Activated T-helper 2 cell treated with anti-CD3 and anti-CD28 coated beads, Interferon-gamma antibody, Interleukin-2, Interleukin-4, amounts not matched to agents 10 μg/mL and 5 μg/mL and 100 μg/mL, durations not matched to agents 14 hours and 24 hours and 36 hours (primary cell): Measurements from ENCODE around the gene RNASE13. TPM values are rescaled to one million over a fixed set of nuclear protein-coding genes. Genes with fewer than 3 reads are reported as not detected.

Experiments
- DNase-seq: peaks from one replicate; pipeline ENCODE4 v3.0.0; 2021; ENCODE audit warnings: low spot score
- H3K27ac Mint-ChIP-seq: one replicate; pipeline ENCODE4 v1.8.0; 2021; ENCODE audit warnings: mixed read lengths
- H3K27me3 Mint-ChIP-seq: one replicate; pipeline ENCODE4 v1.8.0; 2021; ENCODE audit warnings: low read depth, mixed read lengths
- H3K36me3 Mint-ChIP-seq: one replicate; pipeline ENCODE4 v1.8.0; 2021; ENCODE audit warnings: low read depth, mixed read lengths
- H3K4me1 Mint-ChIP-seq: one replicate; pipeline ENCODE4 v1.8.0; 2021; ENCODE audit warnings: low read depth, mixed read lengths
- H3K4me3 Mint-ChIP-seq: one replicate; pipeline ENCODE4 v1.8.0; 2021; ENCODE audit warnings: low read depth, mild to moderate bottlenecking, moderate library complexity, mixed read lengths
- H3K9me3 Mint-ChIP-seq: one replicate; pipeline ENCODE4 v1.8.0; 2021; ENCODE audit warnings: mixed read lengths
- intact Hi-C: fragments of 100-400 bp; cut with micrococcal nuclease; formaldehyde crosslinking; loops from one replicate; pipeline ENCODE4 v1.15.1; 2023
- total RNA-seq: library from RNA; stranded (reverse); gene quantifications from 2 replicates; pipeline ENCODE4 v1.2.3, GENCODE V29; 2022

Gene RNASE13
- total RNA-seq, 1 donor from 2014 or later, result not detected

GRCh38 chr14:21057803-21058675 is 23.4 kb upstream of the RNASE13 start, which contains the start of gene RNASE8:
RNASE8 (plus strand) TSS chr14:21057822; CDS start chr14:21057893, 71 bp downstream.
- peaks cover 19% of the 10 kb centered on the region for H3K27me3 Mint-ChIP-seq
- no peak within 1 kb of the TSS for H3K27ac Mint-ChIP-seq
- intact Hi-C loops, result no loop called here
- H3K36me3 Mint-ChIP-seq, result no peaks in the 10 kb centered on the region
- no peak within 1 kb of the TSS for H3K4me3 Mint-ChIP-seq
- no peak for DNase-seq
- no peaks in the 10 kb centered on the region for H3K4me1 Mint-ChIP-seq
- H3K9me3 Mint-ChIP-seq, result no peaks in the 10 kb centered on the region

- no peaks in the 10 kb centered on the region for H3K9me3 Mint-ChIP-seq
- H3K36me3 Mint-ChIP-seq, result no peaks in the 10 kb centered on the region
- H3K27ac Mint-ChIP-seq, result no peak overlapping the region
- H3K4me3 Mint-ChIP-seq, result no peak overlapping the region
- peaks cover 14% of the 10 kb centered on the region for H3K27me3 Mint-ChIP-seq
- DNase-seq, result no peak
- no peaks in the 10 kb centered on the region for H3K4me1 Mint-ChIP-seq
- intact Hi-C loops, result no loop called here
Measured at GRCh38 chr14:21056520-21057163, 22.0 kb upstream of the RNASE13 start.

- H3K36me3 Mint-ChIP-seq, result no peaks in the 10 kb centered on the region
- no peaks in the 10 kb centered on the region for H3K4me1 Mint-ChIP-seq
- DNase-seq, result no peak
- peaks cover 5% of the 10 kb centered on the region for H3K27me3 Mint-ChIP-seq
- no peak overlapping the region for H3K4me3 Mint-ChIP-seq
- no peaks in the 10 kb centered on the region for H3K9me3 Mint-ChIP-seq
- no peak overlapping the region for H3K27ac Mint-ChIP-seq
- intact Hi-C loops, result no loop called here
Measured at GRCh38 chr14:21055432-21056117, 21.0 kb upstream of the RNASE13 start.

DNA sequence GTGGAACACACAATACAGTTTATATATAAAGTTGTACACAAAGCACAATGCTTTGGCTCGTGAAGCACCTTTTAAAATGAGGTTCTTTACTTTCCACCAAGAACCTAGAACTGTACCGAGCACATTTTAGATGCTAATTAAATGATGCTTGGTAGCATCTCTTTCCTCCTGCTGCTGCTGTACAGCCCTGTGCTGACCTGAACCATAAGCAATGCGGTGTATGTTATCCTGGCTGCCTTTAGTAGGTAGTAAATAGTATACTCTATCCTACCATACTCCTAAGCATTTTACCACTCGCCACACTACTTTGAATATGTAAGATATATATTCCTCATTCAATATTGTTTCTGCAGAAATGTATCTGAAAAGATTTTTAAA is 20.1 kb upstream of the RNASE13 start:
- Mint-ChIP-seq H3K27ac (no peak overlapping the region), H3K4me1 (no peaks in the 10 kb centered on the region), H3K27me3 (peaks cover 6% of the 10 kb centered on the region), H3K4me3 (no peak overlapping the region), H3K36me3 (no peaks in the 10 kb centered on the region), H3K9me3 (no peaks in the 10 kb centered on the region)
- intact Hi-C loops, result no loop called here
- no peak for DNase-seq

DNA sequence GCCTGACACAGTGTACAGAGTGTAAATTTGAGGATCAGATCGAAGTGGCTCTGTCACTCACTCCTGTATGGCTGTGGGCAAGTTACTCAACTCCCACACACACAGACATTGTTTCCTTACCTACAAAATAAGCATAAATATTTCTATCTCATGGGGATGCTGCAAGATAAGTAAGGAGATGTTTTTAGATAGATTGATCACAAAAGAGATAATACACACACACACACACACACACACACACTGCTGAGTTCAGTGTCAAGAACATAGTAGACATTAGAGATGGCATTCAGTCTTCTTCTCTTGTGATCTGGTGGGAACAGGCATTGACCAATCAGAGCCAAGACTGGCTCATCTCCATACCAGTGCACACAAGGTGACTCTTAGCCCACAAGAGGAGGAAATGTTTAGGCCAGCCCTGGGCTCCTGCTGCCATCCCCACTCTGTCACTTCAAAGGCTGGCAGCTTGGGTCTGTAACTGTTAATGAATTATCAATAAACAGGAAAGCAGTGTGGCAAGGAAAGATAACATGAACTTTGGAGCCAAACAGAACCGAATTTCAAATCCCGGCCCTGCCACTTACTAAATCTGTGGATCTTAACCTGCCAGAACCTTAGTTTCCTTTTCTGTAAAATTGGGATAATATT is 19.6 kb upstream of the RNASE13 start:
- intact Hi-C loops, result no loop called here
- DNase-seq, result no peak
- no peak overlapping the region for H3K4me3 Mint-ChIP-seq
- H3K27ac Mint-ChIP-seq, result no peak overlapping the region
- H3K36me3 Mint-ChIP-seq, result no peaks in the 10 kb centered on the region
- H3K9me3 Mint-ChIP-seq, result no peaks in the 10 kb centered on the region
- peaks cover 8% of the 10 kb centered on the region for H3K27me3 Mint-ChIP-seq
- H3K4me1 Mint-ChIP-seq, result peaks cover 2% of the 10 kb centered on the region

DNA sequence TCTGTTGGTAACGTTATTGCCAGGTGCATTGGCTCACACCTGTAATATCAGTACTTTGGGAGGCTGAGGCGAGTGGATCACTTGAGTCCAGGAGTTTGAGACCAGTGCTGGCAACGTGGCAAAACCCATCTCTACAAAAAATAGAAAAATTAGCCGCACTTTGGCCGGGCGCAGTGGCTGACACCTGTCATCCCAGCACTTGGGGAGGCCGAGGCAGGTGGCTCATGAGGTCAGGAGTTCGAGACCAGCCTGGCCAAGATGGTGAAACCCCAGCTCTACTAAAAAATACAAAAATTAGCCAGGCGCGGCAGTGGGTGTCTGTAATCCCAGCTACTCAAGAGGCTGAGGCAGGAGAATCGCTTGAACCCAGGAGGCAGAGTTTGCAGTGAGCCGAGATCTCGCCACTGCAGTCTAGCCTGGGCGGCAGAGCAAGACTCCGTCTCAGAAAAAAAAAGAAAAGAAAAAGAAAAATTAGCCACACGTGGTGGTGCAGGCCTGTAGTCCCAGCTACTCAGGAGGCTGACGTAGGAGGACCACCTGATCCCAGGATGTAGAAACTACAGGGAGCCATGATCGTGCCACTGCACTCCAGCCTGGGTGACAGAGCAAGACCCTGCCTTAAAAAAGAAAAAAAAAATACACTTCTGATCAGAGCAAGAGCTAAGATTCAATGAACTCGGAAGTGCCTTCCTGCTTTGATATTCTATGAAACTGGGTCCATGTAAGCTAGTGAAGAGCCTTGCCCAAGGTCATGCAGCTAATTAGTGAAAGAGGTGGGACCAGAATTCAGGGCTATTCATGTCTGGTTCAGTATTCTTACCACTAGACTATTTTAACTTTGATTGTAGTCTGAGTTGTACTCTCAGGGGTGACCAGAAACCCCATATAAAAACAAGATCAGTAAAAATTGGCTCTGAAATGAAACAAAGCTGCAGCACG is 18.8 kb upstream of the RNASE13 start:
- intact Hi-C loops, result no loop called here
- no peak overlapping the region for H3K27ac Mint-ChIP-seq
- no peak overlapping the region for H3K4me3 Mint-ChIP-seq
- no peaks in the 10 kb centered on the region for H3K9me3 Mint-ChIP-seq
- peaks cover 2% of the 10 kb centered on the region for H3K4me1 Mint-ChIP-seq
- DNase-seq, result no peak
- no peaks in the 10 kb centered on the region for H3K36me3 Mint-ChIP-seq
- H3K27me3 Mint-ChIP-seq, result peaks cover 14% of the 10 kb centered on the region

DNA sequence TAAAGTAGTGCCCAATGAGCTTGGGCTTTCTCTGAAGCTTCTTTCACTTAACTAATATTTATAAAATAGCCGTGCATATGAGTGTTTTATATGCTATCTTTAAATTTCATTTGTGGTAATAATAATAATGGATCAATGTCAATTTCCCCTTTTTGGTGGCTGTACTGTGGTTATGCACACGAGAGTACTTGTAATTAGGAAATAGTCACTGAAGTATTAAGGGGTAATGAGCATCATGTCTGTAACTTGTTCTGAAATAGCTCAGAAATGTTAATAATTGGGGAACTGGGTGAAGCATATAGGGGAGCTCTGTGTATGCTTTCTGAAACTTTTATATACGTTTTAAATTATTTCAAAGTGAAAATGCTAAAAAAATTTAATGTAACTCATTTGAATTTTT is 16.0 kb upstream of the RNASE13 start:
- peaks cover 2% of the 10 kb centered on the region for H3K4me1 Mint-ChIP-seq
- H3K9me3 Mint-ChIP-seq, result no peaks in the 10 kb centered on the region
- peaks cover 16% of the 10 kb centered on the region for H3K27me3 Mint-ChIP-seq
- H3K4me3 Mint-ChIP-seq, result no peak overlapping the region
- intact Hi-C loops, result no loop called here
- no peak for DNase-seq
- no peaks in the 10 kb centered on the region for H3K36me3 Mint-ChIP-seq
- no peak overlapping the region for H3K27ac Mint-ChIP-seq

GRCh38 chr14:21049271-21049673 is 14.7 kb upstream of the RNASE13 start:
- intact Hi-C loops, result no loop called here
- Mint-ChIP-seq H3K9me3 (no peaks in the 10 kb centered on the region), H3K4me3 (no peak overlapping the region), H3K27me3 (peaks cover 29% of the 10 kb centered on the region), H3K4me1 (peaks cover 2% of the 10 kb centered on the region), H3K36me3 (no peaks in the 10 kb centered on the region), H3K27ac (no peak overlapping the region)
- no peak for DNase-seq

DNA sequence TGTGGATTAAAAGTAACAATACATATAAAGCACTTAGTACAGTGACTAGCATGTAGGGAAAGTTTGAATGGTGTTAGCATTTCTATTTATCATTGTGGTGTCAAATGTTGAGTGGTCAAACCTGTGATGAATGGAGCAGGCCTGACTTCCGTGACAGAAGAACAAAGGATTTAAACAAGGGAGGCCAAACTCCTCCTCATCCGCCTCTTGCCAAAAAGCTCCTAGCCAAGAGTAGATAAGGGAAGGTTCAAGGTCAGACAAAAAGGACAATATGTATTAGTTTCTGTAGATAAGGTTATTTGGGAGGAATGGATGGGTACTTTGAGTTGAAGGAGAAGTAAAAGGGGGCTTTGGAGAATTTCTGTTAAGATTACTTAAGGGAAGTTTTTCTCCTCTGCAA is 14.0 kb upstream of the RNASE13 start:
- intact Hi-C loops, result no loop called here
- no peaks in the 10 kb centered on the region for H3K36me3 Mint-ChIP-seq

GRCh38 chr14:21047378-21047781 is 12.8 kb upstream of the RNASE13 start:
- Mint-ChIP-seq H3K4me1 (peaks cover 4% of the 10 kb centered on the region), H3K9me3 (no peaks in the 10 kb centered on the region), H3K27me3 (peaks cover 31% of the 10 kb centered on the region), H3K4me3 (no peak overlapping the region), H3K36me3 (no peaks in the 10 kb centered on the region), H3K27ac (no peak overlapping the region)
- intact Hi-C loops, result no loop called here
- no peak for DNase-seq

More for the DNA sequence above, 14.0 kb upstream of the RNASE13 start:
- Mint-ChIP-seq H3K4me3 (no peak overlapping the region), H3K4me1 (peaks cover 4% of the 10 kb centered on the region), H3K9me3 (no peaks in the 10 kb centered on the region), H3K27ac (no peak overlapping the region), H3K27me3 (peaks cover 29% of the 10 kb centered on the region)
- no peak for DNase-seq

- H3K27ac Mint-ChIP-seq, result no peak overlapping the region
- no peaks in the 10 kb centered on the region for H3K9me3 Mint-ChIP-seq
- H3K27me3 Mint-ChIP-seq, result peaks cover 26% of the 10 kb centered on the region
- no peak for DNase-seq
- intact Hi-C loops, result no loop called here
- no peak overlapping the region for H3K4me3 Mint-ChIP-seq
- no peaks in the 10 kb centered on the region for H3K36me3 Mint-ChIP-seq
- H3K4me1 Mint-ChIP-seq, result peaks cover 2% of the 10 kb centered on the region
Measured at GRCh38 chr14:21043974-21044618, 9.5 kb upstream of the RNASE13 start.
